Mesendoderm (in vitro differentiated cells): ENCODE measurements around the gene THSD8.
A peak's percentile ranks its signal among the peaks of the same experiment; 100 is the strongest.

ENCODE experiments used
- DNase-seq: peaks from one replicate; pipeline ENCODE4 v3.0.0; 2013
- H2AK5ac ChIP-seq: 2 replicates; pipeline ENCODE4 v1.6.1; 2013; ENCODE audit warnings: low read length, inconsistent platforms
- H2BK120ac ChIP-seq: 2 replicates; pipeline ENCODE4 v1.6.1; 2013; ENCODE audit warnings: low read depth, mild to moderate bottlenecking, low read length, moderate library complexity, mixed read lengths
- H2BK15ac ChIP-seq: replicated peaks from 2 replicates; pipeline ENCODE4 v1.6.1; 2013; ENCODE audit warnings: low read depth, mild to moderate bottlenecking, moderate library complexity
- H2BK5ac ChIP-seq: 2 replicates; pipeline ENCODE4 v1.6.1; 2013; ENCODE audit warnings: low read length, inconsistent platforms
- H3K18ac ChIP-seq: 2 replicates; pipeline ENCODE4 v1.6.1; 2013; ENCODE audit warnings: mild to moderate bottlenecking, low read length, mixed read lengths
- H3K23ac ChIP-seq: one replicate; pipeline ENCODE4 v1.6.1; 2013; ENCODE audit warnings: low read length
- H3K27ac ChIP-seq: 2 replicates; pipeline ENCODE4 v1.5.1; 2013; ENCODE audit warnings: low read depth, mild to moderate bottlenecking, inconsistent platforms, low read length, moderate library complexity
- H3K27me3 ChIP-seq: 2 replicates; pipeline ENCODE4 v1.6.1; 2013; ENCODE audit warnings: low read length, control low read depth, mild to moderate bottlenecking, inconsistent platforms; ENCODE audit not compliant: insufficient read depth, poor library complexity
- H3K36me3 ChIP-seq: 2 replicates; pipeline ENCODE4 v1.6.1; 2013; ENCODE audit warnings: low read length, inconsistent platforms; ENCODE audit not compliant: control insufficient read depth, insufficient read depth
- H3K4ac ChIP-seq: one replicate; pipeline ENCODE4 v1.6.1; 2013; ENCODE audit warnings: low read depth, mild to moderate bottlenecking, low read length, moderate library complexity
- H3K4me1 ChIP-seq: 2 replicates; pipeline ENCODE4 v1.6.1; 2013; ENCODE audit warnings: low read depth, low read length, inconsistent platforms; ENCODE audit not compliant: control insufficient read depth
- H3K4me2 ChIP-seq: 2 replicates; pipeline ENCODE4 v1.6.1; 2013; ENCODE audit warnings: low read length
- H3K4me3 ChIP-seq: 2 replicates; pipeline ENCODE4 v1.5.1; 2013; ENCODE audit warnings: mild to moderate bottlenecking, low read length
- H3K56ac ChIP-seq: one replicate; pipeline ENCODE4 v1.6.1; 2013; ENCODE audit warnings: low read length
- H3K79me1 ChIP-seq: 2 replicates; pipeline ENCODE4 v1.6.1; 2013; ENCODE audit warnings: low read length, inconsistent platforms
- H3K79me2 ChIP-seq: 2 replicates; pipeline ENCODE4 v1.6.1; 2013; ENCODE audit warnings: mild to moderate bottlenecking, low read length; ENCODE audit not compliant: control insufficient read depth, insufficient read depth
- H3K9ac ChIP-seq: 2 replicates; pipeline ENCODE4 v1.6.1; 2013; ENCODE audit warnings: low read length, inconsistent platforms
- H4K5ac ChIP-seq: one replicate; pipeline ENCODE4 v1.6.1; 2013; ENCODE audit warnings: low read length
- H4K8ac ChIP-seq: one replicate; pipeline ENCODE4 v1.6.1; 2013; ENCODE audit warnings: low read depth, mild to moderate bottlenecking, control low read depth, low read length, moderate library complexity
- WGBS: extraction: QIAGEN DNeasy Blood & Tissue Kit; methylation state at CpG from one replicate; pipeline ENCODE4 v1.1.7; 2013; ENCODE audit warnings: low lambda C conversion rate, missing lambda C conversion rate; ENCODE audit not compliant: insufficient coverage; ENCODE audit errors: extremely low coverage; 5-methylcytosine and 5-hydroxymethylcytosine counted together

The THSD8 gene

GRCh38 chr19:12786141-12786870 lies 15.6 kb upstream of the THSD8 start:
- H3K4me2 ChIP-seq, result no peak overlapping the region
- DNase-seq, result no peak
- no peak overlapping the region for H3K27ac ChIP-seq
- no peaks in the 10 kb centered on the region for H3K79me2 ChIP-seq
- H3K23ac ChIP-seq, result no peak overlapping the region
- WGBS, result no CpG with 5 or more reads among the region's 18 CpGs
- no peak overlapping the region for H2BK120ac ChIP-seq
- H2BK15ac ChIP-seq, result no peak overlapping the region
- H3K4me3 ChIP-seq, result no peak overlapping the region
- H3K9ac ChIP-seq, result no peak overlapping the region
- H2AK5ac ChIP-seq, result no peak overlapping the region
- no peaks in the 10 kb centered on the region for H3K27me3 ChIP-seq
- H3K18ac ChIP-seq, result peak overlapping the region; percentile 15
- H3K4me1 ChIP-seq, result peaks cover 21% of the 10 kb centered on the region
- H3K56ac ChIP-seq, result peak overlapping the region; percentile 36
- no peaks in the 10 kb centered on the region for H3K79me1 ChIP-seq
- H4K8ac ChIP-seq, result no peak overlapping the region
- no peaks in the 10 kb centered on the region for H3K36me3 ChIP-seq
- no peak overlapping the region for H2BK5ac ChIP-seq
- H4K5ac ChIP-seq, result no peak overlapping the region
- H3K4ac ChIP-seq, result no peak overlapping the region

GRCh38 chr19:12786952-12787351 lies 14.9 kb upstream of the THSD8 start:
- no peaks in the 10 kb centered on the region for H3K27me3 ChIP-seq
- H4K8ac ChIP-seq, result no peak overlapping the region
- H3K4me2 ChIP-seq, result no peak overlapping the region
- no peak overlapping the region for H2BK5ac ChIP-seq
- no peak overlapping the region for H3K23ac ChIP-seq
- no CpG with 5 or more reads among the region's 3 CpGs for WGBS
- no peak overlapping the region for H3K56ac ChIP-seq
- peaks cover 21% of the 10 kb centered on the region for H3K4me1 ChIP-seq
- no peak overlapping the region for H2AK5ac ChIP-seq
- no peak for DNase-seq
- H3K36me3 ChIP-seq, result no peaks in the 10 kb centered on the region
- no peak overlapping the region for H3K4ac ChIP-seq
- H3K4me3 ChIP-seq, result no peak overlapping the region
- H4K5ac ChIP-seq, result no peak overlapping the region
- no peak overlapping the region for H3K27ac ChIP-seq
- H2BK120ac ChIP-seq, result no peak overlapping the region
- H3K79me2 ChIP-seq, result no peaks in the 10 kb centered on the region
- no peak overlapping the region for H2BK15ac ChIP-seq
- no peak overlapping the region for H3K9ac ChIP-seq
- H3K79me1 ChIP-seq, result no peaks in the 10 kb centered on the region
- H3K18ac ChIP-seq, result no peak overlapping the region

GRCh38 chr19:12787458-12787857 lies 14.4 kb upstream of the THSD8 start:
- Histone ChIP-seq H3K79me2 (no peaks in the 10 kb centered on the region), H3K4me2 (no peak overlapping the region), H3K79me1 (no peaks in the 10 kb centered on the region), H3K27ac (no peak overlapping the region), H3K27me3 (no peaks in the 10 kb centered on the region), H2BK5ac (no peak overlapping the region), H3K18ac (no peak overlapping the region), H2BK15ac (no peak overlapping the region), H3K56ac (no peak overlapping the region), H3K36me3 (no peaks in the 10 kb centered on the region), H3K9ac (no peak overlapping the region), H3K23ac (no peak overlapping the region), H3K4me3 (no peak overlapping the region), H2BK120ac (no peak overlapping the region), H3K4ac (no peak overlapping the region), H4K5ac (no peak overlapping the region), H2AK5ac (no peak overlapping the region), H4K8ac (no peak overlapping the region), H3K4me1 (peaks cover 21% of the 10 kb centered on the region)
- DNase-seq, result no peak
- WGBS, result no CpG with 5 or more reads among the region's 10 CpGs

- H3K18ac ChIP-seq, result peak overlapping the region; percentile 33
- H3K4me2 ChIP-seq, result no peak overlapping the region
- no peak overlapping the region for H4K8ac ChIP-seq
- no peak overlapping the region for H2BK120ac ChIP-seq
- no peaks in the 10 kb centered on the region for H3K36me3 ChIP-seq
- peaks cover 21% of the 10 kb centered on the region for H3K4me1 ChIP-seq
- no peak overlapping the region for H3K4ac ChIP-seq
- H3K4me3 ChIP-seq, result no peak overlapping the region
- no peak overlapping the region for H2BK15ac ChIP-seq
- H2AK5ac ChIP-seq, result peak overlapping the region; percentile 72
- H3K23ac ChIP-seq, result peak overlapping the region; percentile 6
- peaks cover 2% of the 10 kb centered on the region for H3K79me1 ChIP-seq
- H4K5ac ChIP-seq, result no peak overlapping the region
- peak overlapping the region; percentile 85 for H2BK5ac ChIP-seq
- no peak for DNase-seq
- H3K9ac ChIP-seq, result peak overlapping the region; percentile 71
- no peaks in the 10 kb centered on the region for H3K27me3 ChIP-seq
- peak overlapping the region; percentile 15 for H3K27ac ChIP-seq
- H3K56ac ChIP-seq, result peak overlapping the region; percentile 84
- H3K79me2 ChIP-seq, result peaks cover 1% of the 10 kb centered on the region
- no CpG with 5 or more reads among the region's 4 CpGs for WGBS
Measured at GRCh38 chr19:12788042-12788681, 13.7 kb upstream of the THSD8 start.

- Histone ChIP-seq H3K79me2 (peaks cover 1% of the 10 kb centered on the region), H3K23ac (no peak overlapping the region), H2BK120ac (no peak overlapping the region), H3K27me3 (no peaks in the 10 kb centered on the region), H3K4me1 (peaks cover 17% of the 10 kb centered on the region), H4K8ac (no peak overlapping the region), H3K18ac (peak overlapping the region; percentile 33), H3K27ac (peak overlapping the region; percentile 15), H3K79me1 (peaks cover 2% of the 10 kb centered on the region), H4K5ac (no peak overlapping the region), H2BK5ac (peak overlapping the region; percentile 85), H2AK5ac (peak overlapping the region; percentile 72), H3K4me3 (no peak overlapping the region), H3K9ac (peak overlapping the region; percentile 71), H3K56ac (peak overlapping the region; percentile 84), H3K4ac (no peak overlapping the region), H3K4me2 (peak overlapping the region; percentile 37), H3K36me3 (no peaks in the 10 kb centered on the region), H2BK15ac (no peak overlapping the region)
- peak; percentile 73 for DNase-seq
- no CpG with 5 or more reads among the region's 12 CpGs for WGBS
Measured at GRCh38 chr19:12788682-12789097, 13.2 kb upstream of the THSD8 start.
